ENCODE measurements around the gene PUM1.

- TF ChIP-seq CTCF (IDR thresholded peaks at IDR 0.05): no peak
- TF ChIP-seq POLR2A (IDR thresholded peaks at IDR 0.05): no peak
These were observed 45.3 kb downstream of the PUM1 start for GRCh38 chr1:31020007-31020790.
